IMR-90 (cell line): ENCODE measurements around the gene LRRC3B. TPM values are rescaled to one million over a fixed set of nuclear protein-coding genes. Genes with fewer than 3 reads are reported as not detected.

Experiments used
- ATAC-seq: fragments of 200-7000 bp; cut with Tn5 transposase; 2 replicates; pipeline ENCODE4 v1.9.1; 2020; ENCODE audit warnings: low read depth, mild to moderate bottlenecking, moderate library complexity
- BruUV-seq: library from RNA; stranded (reverse); fragments of 400-500 nt; replicated peaks from 2 replicates; lab custom pipeline; 2021; lab: Mats Ljungman, UMichigan
- CTCF ChIA-PET: fragments of 300-600 bp; formaldehyde crosslinking; extraction: SDS; loops from one replicate; lab custom pipeline; 2021; ENCODE audit warnings: antibody characterized with exemption; lab: Yijun Ruan, JAX
- POLR2A ChIA-PET: fragments of 300-600 bp; sonication (Branson Sonifier 250); formaldehyde crosslinking; loops from one replicate; lab custom pipeline; 2022; ENCODE audit warnings: antibody characterized with exemption; ENCODE audit not compliant: unreplicated experiment; lab: Charles Lee
- DNase-seq: peaks from one replicate; pipeline ENCODE4 v3.0.0; 2013
- H2AFZ ChIP-seq: replicated peaks from 2 replicates; pipeline ENCODE3; 2013; ENCODE audit warnings: low read length, mild to moderate bottlenecking; ENCODE audit not compliant: poor library complexity
- H2AK5ac ChIP-seq: 2 replicates; pipeline ENCODE4 v1.6.1; 2013; ENCODE audit warnings: low read depth, low read length, inconsistent platforms
- H2AK9ac ChIP-seq: replicated peaks from 2 replicates; pipeline ENCODE3; 2013; ENCODE audit warnings: mild to moderate bottlenecking, low read depth, low read length, moderate library complexity; ENCODE audit not compliant: poor library complexity
- H2BK120ac ChIP-seq: 2 replicates; pipeline ENCODE4 v1.6.1; 2013; ENCODE audit warnings: low read depth, low read length, inconsistent platforms
- H2BK15ac ChIP-seq: 3 replicates; pipeline ENCODE4 v1.6.1; 2013; ENCODE audit warnings: low read depth, low read length, inconsistent platforms
- H2BK20ac ChIP-seq: 2 replicates; pipeline ENCODE4 v1.6.1; 2013; ENCODE audit warnings: low read depth, mild to moderate bottlenecking, inconsistent platforms, low read length, moderate library complexity
- H2BK5ac ChIP-seq: 2 replicates; pipeline ENCODE4 v1.6.1; 2013; ENCODE audit warnings: mild to moderate bottlenecking, low read depth, low read length, inconsistent platforms; ENCODE audit not compliant: poor library complexity, severe bottlenecking
- H3K14ac ChIP-seq: replicated peaks from 2 replicates; pipeline ENCODE4 v1.6.1; 2013; ENCODE audit warnings: low read depth, low read length, inconsistent platforms
- H3K18ac ChIP-seq: 2 replicates; pipeline ENCODE4 v1.6.1; 2013; ENCODE audit warnings: low read depth, low read length, control low read depth
- H3K23ac ChIP-seq: 2 replicates; pipeline ENCODE4 v1.6.1; 2013; ENCODE audit warnings: low read depth, low read length, inconsistent platforms
- H3K27ac ChIP-seq: 2 replicates; pipeline ENCODE4 v1.5.1; 2013; ENCODE audit warnings: mild to moderate bottlenecking, control low read depth, low read length; ENCODE audit not compliant: insufficient read depth
- H3K27me3 ChIP-seq: 2 replicates; pipeline ENCODE4 v1.6.1; 2013; ENCODE audit warnings: low read length; ENCODE audit not compliant: control insufficient read depth, insufficient read depth
- H3K36me3 ChIP-seq: 2 replicates; pipeline ENCODE4 v1.6.1; 2013; ENCODE audit warnings: low read length, mixed read lengths; ENCODE audit not compliant: control insufficient read depth, insufficient read depth
- H3K4ac ChIP-seq: 2 replicates; pipeline ENCODE4 v1.6.1; 2013; ENCODE audit warnings: low read depth, low read length, inconsistent platforms
- H3K4me1 ChIP-seq: 2 replicates; pipeline ENCODE4 v1.6.1; 2013; ENCODE audit warnings: low read length, mixed read lengths; ENCODE audit not compliant: control insufficient read depth, insufficient read depth
- H3K4me2 ChIP-seq: 2 replicates; pipeline ENCODE4 v1.6.1; 2013; ENCODE audit warnings: low read depth, mild to moderate bottlenecking, control low read depth, low read length, moderate library complexity
- H3K4me3 ChIP-seq: 2 replicates; pipeline ENCODE4 v1.5.1; 2013; ENCODE audit warnings: low read depth, mild to moderate bottlenecking, control low read depth, low read length, moderate library complexity; ENCODE audit not compliant: insufficient read depth
- H3K56ac ChIP-seq: 2 replicates; pipeline ENCODE4 v1.6.1; 2013; ENCODE audit warnings: low read length, inconsistent platforms; ENCODE audit not compliant: insufficient read depth; ENCODE audit errors: extremely low read depth
- H3K79me1 ChIP-seq, 2 experiments: 2 replicates each; pipeline ENCODE4 v1.6.1; 2013; ENCODE audit warnings: low read length in 2 of 2, inconsistent platforms in 1 of 2, low read depth in 1 of 2
- H3K9ac ChIP-seq: 2 replicates; pipeline ENCODE4 v1.6.1; 2013; ENCODE audit warnings: low read depth, low read length, control low read depth
- H3K9me1 ChIP-seq: 2 replicates; pipeline ENCODE4 v1.6.1; 2013; ENCODE audit warnings: low read length, inconsistent platforms; ENCODE audit not compliant: insufficient read depth
- H3K9me3 ChIP-seq: 2 replicates; pipeline ENCODE4 v1.6.1; 2013; ENCODE audit warnings: low read length; ENCODE audit not compliant: control insufficient read depth, insufficient read depth
- H4K20me1 ChIP-seq: 2 replicates; pipeline ENCODE4 v1.6.1; 2013; ENCODE audit warnings: low read length, inconsistent platforms; ENCODE audit not compliant: insufficient read depth
- H4K5ac ChIP-seq: 2 replicates; pipeline ENCODE4 v1.6.1; 2013; ENCODE audit warnings: mild to moderate bottlenecking, low read depth, low read length, control low read depth
- H4K8ac ChIP-seq, 2 experiments: 2 replicates each; pipeline ENCODE4 v1.6.1; 2013; ENCODE audit warnings: low read depth in 2 of 2, low read length in 2 of 2, control low read depth in 1 of 2, inconsistent platforms in 1 of 2
- H4K91ac ChIP-seq: 2 replicates; pipeline ENCODE4 v1.6.1; 2013; ENCODE audit warnings: low read depth, low read length, inconsistent platforms; ENCODE audit not compliant: insufficient read depth
- BHLHE40 ChIP-seq: fragments of 150-350 bp; IDR thresholded peaks from 2 replicates; pipeline ENCODE4 v1.6.1; 2016; ENCODE audit warnings: mild to moderate bottlenecking, low read depth, low read length
- RFX5 ChIP-seq: IDR thresholded peaks from 2 replicates; pipeline ENCODE4 v1.8.0; 2012; ENCODE audit warnings: low read depth, mild to moderate bottlenecking, low read length, moderate library complexity
- WGBS, 2 experiments: methylation state at CpG; one replicate each; pipeline versions ENCODE4 v1.1.5 to v1.1.7; 2013; ENCODE audit warnings: missing lambda C conversion rate in 2 of 2; ENCODE audit not compliant: insufficient read length in 1 of 2; ENCODE audit errors: extremely low coverage in 2 of 2; 5-methylcytosine and 5-hydroxymethylcytosine counted together
- dilution Hi-C: fragments of 300-500 bp; cut with HindIII; formaldehyde crosslinking; loops from one replicate; pipeline ENCODE4 v1.14.3; 2018; ENCODE audit warnings: low sequenced_read_pairs; ENCODE audit not compliant: unreplicated experiment
- in situ Hi-C: fragments of 300-500 bp; cut with MboI; formaldehyde crosslinking; loops from 3 replicates; pipeline ENCODE4 v1.14.3; 2019; ENCODE audit warnings: low sequenced_read_pairs, inconsistent platforms, mixed read lengths
- intact Hi-C: fragments of 100-400 bp; cut with micrococcal nuclease; formaldehyde crosslinking; loops from 2 replicates; pipeline ENCODE4 v1.10.0; 2022
- polyA plus RNA-seq, 3 experiments: library from polyadenylated mRNA; depleted of rRNA; stranded (reverse); fragments of >200 nt; gene quantifications; 2 replicates each; pipeline ENCODE4 v1.2.3, GENCODE V29; 2012; ENCODE audit warnings: low replicate concordance in 1 of 3
- total RNA-seq: library from RNA; depleted of rRNA; stranded (reverse); fragments of >200 nt; gene quantifications from 2 replicates; pipeline ENCODE4 v1.2.3, GENCODE V29; 2012
- TF ChIP-seq, protein P1 (sequence below): fragments of 150-350 bp; IDR thresholded peaks from 2 replicates; pipeline ENCODE4 v1.6.1; 2017; ENCODE audit warnings: mild to moderate bottlenecking, antibody characterized with exemption, low read length, low read depth

Gene LRRC3B
- total and polyA plus RNA-seq, 2 of the 4 experiments (the other 2 are of a cell fraction), result not detected

DNA sequence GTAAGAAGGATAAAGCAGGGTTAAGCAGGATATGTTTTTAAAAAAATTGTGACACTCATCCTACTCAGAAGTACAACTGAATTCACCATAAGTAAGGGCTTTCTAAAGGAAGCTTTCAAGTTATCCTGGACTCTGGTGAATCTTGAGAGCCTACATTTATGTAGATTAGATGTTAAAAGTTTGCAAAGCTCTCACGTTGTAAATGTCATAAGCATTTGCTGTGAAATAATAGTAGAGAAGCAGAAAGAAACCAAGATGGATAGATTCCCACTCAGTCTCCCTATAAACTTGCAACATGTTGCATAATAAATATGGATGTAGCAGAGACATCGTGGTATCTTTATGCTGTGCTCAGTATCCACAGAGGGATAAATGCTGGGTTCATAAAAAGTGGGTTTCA, 77.0 kb downstream of the LRRC3B start:
- no peak overlapping the region for H4K91ac ChIP-seq
- in situ Hi-C loops, result no loop called here
- H4K8ac ChIP-seq, result no peak overlapping the region
- H3K4me2 ChIP-seq, result no peak overlapping the region
- H3K27ac ChIP-seq, result no peak overlapping the region
- H2BK20ac ChIP-seq, result no peak overlapping the region
- no peak overlapping the region for H3K4me3 ChIP-seq
- H3K79me1 ChIP-seq, result no peaks in the 10 kb centered on the region
- H3K23ac ChIP-seq, result no peak overlapping the region
- no peaks in the 10 kb centered on the region for H3K27me3 ChIP-seq
- H2AK5ac ChIP-seq, result no peak overlapping the region
- no peaks in the 10 kb centered on the region for H3K36me3 ChIP-seq
- DNase-seq, result no peak
- H3K4me1 ChIP-seq, result no peaks in the 10 kb centered on the region
- dilution Hi-C loops, result no loop called here
- H2BK120ac ChIP-seq, result no peak overlapping the region
- no peaks in the 10 kb centered on the region for H4K20me1 ChIP-seq
- peaks cover 6% of the 10 kb centered on the region for H3K9me3 ChIP-seq
- no peak overlapping the region for H3K14ac ChIP-seq
- no peak overlapping the region for H3K56ac ChIP-seq
- no peak overlapping the region for H2AFZ ChIP-seq
- POLR2A ChIA-PET, result no interaction called here
- TF ChIP-seq BHLHE40 (no peak), RFX5 (no peak)
- TF ChIP-seq, protein P1, sequence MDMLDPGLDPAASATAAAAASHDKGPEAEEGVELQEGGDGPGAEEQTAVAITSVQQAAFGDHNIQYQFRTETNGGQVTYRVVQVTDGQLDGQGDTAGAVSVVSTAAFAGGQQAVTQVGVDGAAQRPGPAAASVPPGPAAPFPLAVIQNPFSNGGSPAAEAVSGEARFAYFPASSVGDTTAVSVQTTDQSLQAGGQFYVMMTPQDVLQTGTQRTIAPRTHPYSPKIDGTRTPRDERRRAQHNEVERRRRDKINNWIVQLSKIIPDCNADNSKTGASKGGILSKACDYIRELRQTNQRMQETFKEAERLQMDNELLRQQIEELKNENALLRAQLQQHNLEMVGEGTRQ, result no peak
- no peak overlapping the region for H3K18ac ChIP-seq
- CTCF ChIA-PET, result no interaction called here
- no peak overlapping the region for H3K9ac ChIP-seq
- no peak for ATAC-seq
- intact Hi-C loops, result no loop called here
- H2BK5ac ChIP-seq, result no peak overlapping the region
- no peak overlapping the region for H3K4ac ChIP-seq
- H2BK15ac ChIP-seq, result no peak overlapping the region
- no CpG with 5 or more reads among the region's 2 CpGs for WGBS, 2 experiments
- H2AK9ac ChIP-seq, result no peak overlapping the region
- H4K5ac ChIP-seq, result no peak overlapping the region
- no TSS peak for BruUV-seq
- H3K9me1 ChIP-seq, result no peaks in the 10 kb centered on the region
